ENCODE results near the gene EMILIN2. TPM values are rescaled to one million over a fixed set of nuclear protein-coding genes. Genes with fewer than 3 reads are reported as not detected.

The EMILIN2 gene
- polyA plus RNA-seq, 1 donor (not counting 4 experiments of a cell fraction or from before 2014, with no cell fraction given), result 0.07 TPM

GRCh38 chr18:2887470-2887869 lies 40.7 kb downstream of the EMILIN2 start:
- Histone ChIP-seq H3K27me3 (ENCODE audit: control insufficient read depth, extremely low read depth, insufficient read depth, low read length) (no peaks in the 10 kb centered on the region), H3K79me2 (ENCODE audit: control insufficient read depth, insufficient read depth, low read length) (no peaks in the 10 kb centered on the region), H3K4me2 (ENCODE audit: control insufficient read depth, extremely low read depth, insufficient read depth, low read depth, low read length) (no peak overlapping the region), H3K4me1 (ENCODE audit: control insufficient read depth, extremely low read depth, insufficient read depth, low read length) (no peaks in the 10 kb centered on the region), H3K9ac (ENCODE audit: control insufficient read depth, extremely low read depth, insufficient read depth, low read length) (no peak overlapping the region), H3K36me3 (ENCODE audit: control insufficient read depth in 2 of 2, extremely low read depth in 1 of 2, insufficient read depth in 2 of 2, low read length in 2 of 2) (no peaks in the 10 kb centered on the region), H3K9me3 (ENCODE audit: control insufficient read depth, low read depth, low read length) (no peaks in the 10 kb centered on the region), H3K9me1 (ENCODE audit: control insufficient read depth, extremely low read depth, insufficient read depth, low read length) (no peaks in the 10 kb centered on the region), H4K20me1 (ENCODE audit: control insufficient read depth, extremely low read depth, insufficient read depth, low read length) (no peaks in the 10 kb centered on the region), H3K27ac (ENCODE audit: control insufficient read depth, insufficient read depth, low read length) (no peak overlapping the region), H3K4me3 (ENCODE audit: control insufficient read depth in 2 of 3, extremely low read depth in 1 of 3, insufficient read depth in 2 of 3, low read depth in 1 of 3, low read length in 3 of 3) (no peak overlapping the region), H2AFZ (ENCODE audit: control insufficient read depth, low read length) (no peak overlapping the region)
- no peak for DNase-seq (ENCODE audit: low read depth, low spot score)
- FAIRE-seq, result no peak
- dilution Hi-C loops (cut with MboI; ENCODE audit: extremely low pct_ligation_motif_present, low sequenced_read_pairs), result no loop called here
- TF ChIP-seq CTCF (optimal IDR thresholded peaks at IDR 0.05 in 1 of 3, IDR thresholded peaks at IDR 0.05 in 1 of 3, conservative IDR thresholded peaks at IDR 0.05 in 1 of 3; ENCODE audit: extremely low read depth in 1 of 3, insufficient read depth in 2 of 3, low read length in 3 of 3) (no peak), EZH2 (IDR thresholded peaks at IDR 0.05; ENCODE audit: low read length) (no peak)

DNA sequence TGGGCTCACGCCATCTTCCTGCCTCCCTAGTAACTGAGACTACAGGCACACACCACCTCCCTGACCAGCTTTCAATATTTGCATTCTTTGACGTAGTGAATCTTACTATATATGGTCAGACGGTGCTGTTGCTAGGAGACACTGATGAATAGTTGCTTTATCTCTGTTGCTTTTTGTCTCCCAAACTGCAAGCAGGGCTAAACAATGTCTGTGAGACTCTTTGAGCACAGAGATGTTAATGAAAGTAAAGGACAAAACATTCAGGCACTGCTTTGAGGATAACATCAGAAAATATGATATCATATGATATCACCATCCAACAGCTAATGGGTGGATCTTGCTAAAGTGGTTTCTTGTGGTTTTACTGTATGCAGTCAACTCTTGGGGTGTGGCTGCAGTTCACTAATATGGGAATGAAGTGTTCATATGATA lies 43.0 kb downstream of the EMILIN2 start:
- no peaks in the 10 kb centered on the region for H4K20me1 ChIP-seq (ENCODE audit: control insufficient read depth, extremely low read depth, insufficient read depth, low read length)
- H3K27ac ChIP-seq (ENCODE audit: control insufficient read depth, insufficient read depth, low read length), result no peak overlapping the region
- H3K4me1 ChIP-seq (ENCODE audit: control insufficient read depth, extremely low read depth, insufficient read depth, low read length), result no peaks in the 10 kb centered on the region
- no peak for DNase-seq (ENCODE audit: low read depth, low spot score)
- no peak overlapping the region for H3K9ac ChIP-seq (ENCODE audit: control insufficient read depth, extremely low read depth, insufficient read depth, low read length)
- H3K27me3 ChIP-seq (ENCODE audit: control insufficient read depth, extremely low read depth, insufficient read depth, low read length), result no peaks in the 10 kb centered on the region
- FAIRE-seq, result no peak
- H3K4me2 ChIP-seq (ENCODE audit: control insufficient read depth, extremely low read depth, insufficient read depth, low read depth, low read length), result no peak overlapping the region
- H2AFZ ChIP-seq (ENCODE audit: control insufficient read depth, low read length), result no peak overlapping the region
- no peaks in the 10 kb centered on the region for H3K79me2 ChIP-seq (ENCODE audit: control insufficient read depth, insufficient read depth, low read length)
- no peaks in the 10 kb centered on the region for H3K9me3 ChIP-seq (ENCODE audit: control insufficient read depth, low read depth, low read length)
- H3K9me1 ChIP-seq (ENCODE audit: control insufficient read depth, extremely low read depth, insufficient read depth, low read length), result no peaks in the 10 kb centered on the region
- no peak overlapping the region for H3K4me3 ChIP-seq (ENCODE audit: control insufficient read depth in 2 of 3, extremely low read depth in 1 of 3, insufficient read depth in 2 of 3, low read depth in 1 of 3, low read length in 3 of 3)
- dilution Hi-C loops (cut with MboI; ENCODE audit: extremely low pct_ligation_motif_present, low sequenced_read_pairs), result no loop called here
- no peak for TF ChIP-seq CTCF (optimal IDR thresholded peaks at IDR 0.05 in 1 of 3, IDR thresholded peaks at IDR 0.05 in 1 of 3, conservative IDR thresholded peaks at IDR 0.05 in 1 of 3; ENCODE audit: extremely low read depth in 1 of 3, insufficient read depth in 2 of 3, low read length in 3 of 3)
- no peak for TF ChIP-seq EZH2 (IDR thresholded peaks at IDR 0.05; ENCODE audit: low read length)
- no peaks in the 10 kb centered on the region for H3K36me3 ChIP-seq (ENCODE audit: control insufficient read depth in 2 of 2, extremely low read depth in 1 of 2, insufficient read depth in 2 of 2, low read length in 2 of 2)

Data from keratinocyte (primary cell).